K562 (cell line): ENCODE results near the gene PCED1B. TPM values are rescaled to one million over a fixed set of nuclear protein-coding genes. Genes with fewer than 3 reads are reported as not detected.

Source experiments
- ATAC-seq: fragments of 200-7000 bp; cut with Tn5 transposase; 3 replicates; pipeline ENCODE4 v1.9.1; 2020; ENCODE audit warnings: moderate library complexity
- BruUV-seq: library from RNA; stranded (reverse); fragments of 400-500 nt; replicated peaks from 2 replicates; lab custom pipeline; 2021; lab: Mats Ljungman, UMichigan
- CTCF ChIA-PET: fragments of 300-600 bp; formaldehyde crosslinking; extraction: SDS; loops from one replicate; lab custom pipeline; 2021; ENCODE audit warnings: low intra/inter-chr PET ratio; lab: Yijun Ruan, JAX
- POLR2A ChIA-PET: fragments of 300-600, 350-650 bp; sonication (Branson Sonifier 250); formaldehyde crosslinking; extraction: SDS; loops from one replicate; lab custom pipeline; 2021; ENCODE audit warnings: antibody characterized with exemption, inconsistent platforms; lab: Yijun Ruan, JAX
- DNase-seq, 4 experiments: peaks; one replicate each; pipeline versions ENCODE4 v3.0.0 to v3.0.0-alpha.2; 2011 to 2018; ENCODE audit warnings: low spot score in 3 of 4, mixed read lengths in 3 of 4; ENCODE audit errors: extremely low read depth in 1 of 4
- FAIRE-seq: peaks from 2 replicates; lab custom pipeline; 2011; peaks lifted over from hg19 to GRCh38; lab: Jason Lieb, UNC
- H2AFZ ChIP-seq: 2 replicates; pipeline ENCODE4 v1.6.0; 2011; ENCODE audit warnings: low read depth, low read length, control low read depth, inconsistent platforms
- H3K27ac ChIP-seq: fragments of 200-600 bp; 3 replicates; pipeline ENCODE4 v1.8.0; 2011; ENCODE audit warnings: low read depth, mild to moderate bottlenecking, control low read depth, inconsistent platforms, low read length, moderate library complexity, mixed read lengths; ENCODE audit errors: extremely low read depth
- H3K27me3 ChIP-seq, 2 experiments: fragments of 300-600 bp in 1 of 2; 2 replicates in 1 of 2; 3 replicates in 1 of 2; pipeline versions ENCODE4 v1.6.0 to v1.8.0; 2011; ENCODE audit warnings: inconsistent platforms in 2 of 2, low read length in 2 of 2, mild to moderate bottlenecking in 1 of 2, mixed read lengths in 1 of 2, moderate library complexity in 1 of 2; ENCODE audit not compliant: control insufficient read depth in 2 of 2, insufficient read depth in 2 of 2
- H3K36me3 ChIP-seq: fragments of 300-600 bp; 3 replicates; pipeline ENCODE4 v1.8.0; 2011; ENCODE audit warnings: mild to moderate bottlenecking, low read length, inconsistent platforms; ENCODE audit not compliant: control insufficient read depth, insufficient read depth
- H3K4me1 ChIP-seq, 2 experiments: fragments of 200-600 bp in 1 of 2; replicated peaks in 1 of 2; 2 replicates in 1 of 2; 3 replicates in 1 of 2; pipeline versions ENCODE4 v1.5.1 to v1.8.0; 2011; ENCODE audit warnings: inconsistent platforms in 2 of 2, low read length in 2 of 2, mild to moderate bottlenecking in 1 of 2, mixed read lengths in 1 of 2, moderate library complexity in 1 of 2; ENCODE audit not compliant: control insufficient read depth in 2 of 2, insufficient read depth in 2 of 2
- H3K4me2 ChIP-seq: 2 replicates; pipeline ENCODE4 v1.6.1; 2011; ENCODE audit warnings: low read length, control low read depth, inconsistent platforms, mixed read lengths; ENCODE audit not compliant: insufficient read depth
- H3K4me3 ChIP-seq: fragments of 200-600 bp; sonication (generic), shearing (Covaris generic); 2 replicates; pipeline ENCODE4 v1.5.1; 2016; ENCODE audit warnings: control low read depth, inconsistent platforms
- H3K79me2 ChIP-seq: fragments of 200-600 bp; 3 replicates; pipeline ENCODE4 v1.8.0; 2011; ENCODE audit warnings: low read length, inconsistent platforms; ENCODE audit not compliant: control insufficient read depth, insufficient read depth
- H3K9ac ChIP-seq, 2 experiments: 2 replicates each; pipeline versions ENCODE4 v1.6.0 to v1.6.1; 2011; ENCODE audit warnings: low read depth in 2 of 2, low read length in 2 of 2, control low read depth in 1 of 2, inconsistent platforms in 1 of 2, mild to moderate bottlenecking in 1 of 2, mixed read lengths in 1 of 2; ENCODE audit not compliant: insufficient read depth in 1 of 2
- H3K9me1 ChIP-seq: one replicate; pipeline ENCODE4 v1.6.0; 2011; ENCODE audit warnings: inconsistent platforms, mild to moderate bottlenecking, low read length, moderate library complexity; ENCODE audit not compliant: control insufficient read depth, insufficient read depth
- H3K9me3 ChIP-seq: replicated peaks from 2 replicates; pipeline ENCODE4 v1.5.1; 2011; ENCODE audit warnings: low read depth, low read length, inconsistent platforms; ENCODE audit not compliant: control insufficient read depth, insufficient read depth
- H4K20me1 ChIP-seq: replicated peaks from 2 replicates; pipeline ENCODE4 v1.6.1; 2011; ENCODE audit warnings: low read length, inconsistent platforms, mixed read lengths; ENCODE audit not compliant: control insufficient read depth, insufficient read depth
- CREB3 ChIP-seq: fragments of 450-650 bp; conservative IDR thresholded peaks from 2 replicates; pipeline ENCODE4 v1.6.1; 2016; ENCODE audit warnings: missing genetic modification characterization, low read depth, mild to moderate bottlenecking, missing compliant biosample characterization, moderate library complexity
- CXXC5 ChIP-seq: fragments of 250-450 bp; sonication (Bioruptor Pico); IDR thresholded peaks from 2 replicates; pipeline ENCODE4 v1.8.0; 2022; ENCODE audit warnings: inconsistent platforms, mild to moderate bottlenecking, moderate library complexity
- FUS ChIP-seq: fragments of 200-400 bp; formaldehyde crosslinking; optimal IDR thresholded peaks from 2 replicates; pipeline ENCODE3; 2017; ENCODE audit warnings: low read depth, low read length
- JUND ChIP-seq, 2 experiments: IDR thresholded peaks; 2 replicates in 1 of 2; 3 replicates in 1 of 2; pipeline ENCODE4 v1.6.1; 2011; ENCODE audit warnings: borderline replicate concordance in 2 of 2, low read depth in 2 of 2, low read length in 2 of 2, improper control_type of control experiment in 1 of 2, missing biosample characterization in 1 of 2, missing genetic modification characterization in 1 of 2, missing genetic modification reagents in 1 of 2
- KLF10 ChIP-seq: fragments of 250-450 bp; sonication (Bioruptor Pico); IDR thresholded peaks from 2 replicates; pipeline ENCODE4 v1.6.1; 2021; ENCODE audit warnings: matching md5 sums
- L3MBTL2 ChIP-seq: fragments of 450-650 bp; IDR thresholded peaks from 2 replicates; pipeline ENCODE4 v1.6.1; 2016; ENCODE audit warnings: mild to moderate bottlenecking, moderate library complexity
- PKNOX1 ChIP-seq: fragments of 450-650 bp; IDR thresholded peaks from 2 replicates; pipeline ENCODE4 v1.6.1; 2016
- POLR2H ChIP-seq: IDR thresholded peaks from 2 replicates; pipeline ENCODE4 v1.6.1; 2016; ENCODE audit warnings: missing genetic modification characterization, low read depth, mild to moderate bottlenecking, control low read depth, missing compliant biosample characterization, moderate library complexity
- SMARCA4 ChIP-seq: fragments of 450-650 bp; IDR thresholded peaks from 2 replicates; pipeline ENCODE4 v1.6.1; 2016
- WGBS: fragments of 100-300 bp; shearing (Covaris generic); methylation state at CpG from one replicate; pipeline ENCODE4 v1.1.6; 2016; ENCODE audit warnings: low coverage, mixed read lengths; ENCODE audit not compliant: insufficient coverage; ENCODE audit errors: missing lambda C conversion rate; 5-methylcytosine and 5-hydroxymethylcytosine counted together
- in situ Hi-C: fragments of 300-500 bp; cut with MboI; formaldehyde crosslinking; loops from 4 replicates; pipeline ENCODE4 v1.15.0; 2018; ENCODE audit warnings: inconsistent platforms, mixed read lengths
- intact Hi-C: fragments of 100-400 bp; cut with micrococcal nuclease; formaldehyde crosslinking; loops from 2 replicates; pipeline ENCODE4 v1.14.2; 2022
- polyA plus RNA-seq, 8 experiments: library from polyadenylated mRNA; depleted of rRNA in 4 of 8; stranded (reverse) in 5 of 8; unstranded in 3 of 8; fragments of >200 nt; fragmentation: Nextera tagmentation in 2 of 8; fragmentation: Illumina TruSeq in 1 of 8; extraction: Ambion mirVana in 2 of 8; extraction: Trizol in 1 of 8; gene quantifications; 2 replicates each; pipeline versions ENCODE4 v1.2.1 to v1.2.3, GENCODE V29; 2011 to 2014; ENCODE audit warnings: inconsistent platforms in 1 of 8, missing spikeins in 1 of 8
- total RNA-seq, 7 experiments: library from RNA; depleted of rRNA in 6 of 7; stranded (reverse); fragments of >200 nt in 6 of 7; fragmentation: Illumina TruSeq in 2 of 7; extraction: Trizol in 2 of 7; gene quantifications; 2 replicates each; pipeline versions ENCODE4 v1.2.1 to v1.2.3, GENCODE V29; 2011 to 2021; ENCODE audit warnings: low replicate concordance in 1 of 7

PCED1B gene
- total and polyA plus RNA-seq, 9 of the 15 experiments (the other 6 are each of a cell fraction or from before 2014, with no cell fraction given): 1.2 to 9.3 (median 2.5) TPM

GRCh38 chr12:47207829-47208248 lies 128.4 kb downstream of the PCED1B start:
- peak overlapping the region; percentile 64; the same call in 1 of the 3 replicates for H3K27ac ChIP-seq

More at GRCh38 chr12:47207829-47208248, 128.4 kb downstream of the PCED1B start:
- intact Hi-C loops (no loop called here), in situ Hi-C loops (no loop called here)
- H3K9me1 ChIP-seq: peaks cover 3% of the 10 kb centered on the region
- H3K79me2 ChIP-seq: no peaks in the 10 kb centered on the region
- H2AFZ ChIP-seq: peak overlapping the region; percentile 78
- DNase-seq: no peak
- H4K20me1 ChIP-seq: no peaks in the 10 kb centered on the region
- POLR2A ChIA-PET: interaction anchor here (1.0 to 1.5 kb wide), 4 partner anchors 8 to 18 kb away, joined by 3 to 5 read pairs (median 4); no protein-coding TSS in a partner anchor
- peak overlapping the region in 1 of 2 experiments; percentile 36; a peak in 1 of 4 replicates for H3K9ac ChIP-seq
- no TSS peak for BruUV-seq
- no peak for FAIRE-seq
- H3K27me3 ChIP-seq: no peaks in the 10 kb centered on the region
- ATAC-seq: peak; percentile 14; the same call in 1 of the 3 replicates
- TF ChIP-seq L3MBTL2: peak; percentile 56
- TF ChIP-seq POLR2H (tag): peak; percentile 10; the same call in 1 of the 2 replicates
- peak; percentile 37; the same call in 1 of the 2 replicates for TF ChIP-seq PKNOX1
- TF ChIP-seq KLF10 (CRISPR knock-in tag): no peak
- peak; percentile 54; the same call in 1 of the 2 replicates for TF ChIP-seq CREB3 (tag)
- TF ChIP-seq FUS: no peak
- no peak for TF ChIP-seq JUND (IDR thresholded peaks at IDR 0.05; ENCODE audit: borderline replicate concordance, low read depth, low read length)
- TF ChIP-seq JUND (tag; IDR thresholded peaks at IDR 0.05; ENCODE audit: borderline replicate concordance, low read depth, low read length): no peak
- TF ChIP-seq SMARCA4: no peak
- TF ChIP-seq CXXC5: 0 out of 2 replicates have a peak, but pooled peaks have one; percentile 3
- TF ChIP-seq, all 486 proteins: peak for 5
- no peaks in the 10 kb centered on the region for H3K36me3 ChIP-seq
- H3K4me1 ChIP-seq: peaks cover 8 to 46% of the 10 kb centered on the region in 2 experiments
- 17% methylated on average over 3 of the region's 3 CpGs for WGBS
- CTCF ChIA-PET: no interaction called here
- no peak overlapping the region for H3K4me2 ChIP-seq
- no peaks in the 10 kb centered on the region; the same call in 1 of the 2 replicates for H3K9me3 ChIP-seq
- H3K4me3 ChIP-seq: no peak overlapping the region
